ENCODE results near the gene TYW3.
"Not testable (repeated sequence)": the region's sequence is repeated elsewhere in the genome, so short reads cannot be mapped to it uniquely, and the experiment has no call there.

The TYW3 gene

DNA sequence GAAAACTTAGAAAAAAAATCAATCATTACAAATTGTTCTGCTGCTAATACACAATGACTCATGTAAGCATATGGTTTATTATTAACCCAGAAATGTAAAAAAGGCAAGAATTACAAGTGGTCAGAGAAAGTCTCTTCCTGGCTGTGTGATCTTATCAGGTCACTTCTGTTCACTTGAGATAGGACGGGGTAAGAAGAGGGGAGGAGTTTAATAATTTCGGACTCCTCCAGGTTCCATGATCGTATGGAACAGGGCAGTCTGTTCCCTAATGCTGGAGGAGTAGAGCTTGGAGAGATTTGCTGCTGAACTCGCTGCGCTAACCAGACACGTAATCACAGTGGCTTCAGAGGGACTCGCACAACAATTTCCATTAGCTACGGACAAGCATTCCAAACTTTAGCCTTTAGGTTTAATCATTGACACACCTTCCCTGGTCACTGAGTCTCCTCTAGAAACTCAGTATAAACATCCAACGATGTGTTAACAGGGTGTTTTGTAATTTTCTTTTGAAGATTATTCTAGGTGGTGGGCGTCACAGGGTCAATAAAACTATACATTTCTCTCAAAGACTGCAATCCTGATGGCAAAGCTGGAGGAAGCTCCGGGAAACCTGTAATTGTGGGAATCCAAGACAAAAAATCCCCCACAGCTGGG is 1.4 kb upstream of the TYW3 start:
- peak; percentile 13 for DNase-seq (ENCODE audit: low spot score)

DNA sequence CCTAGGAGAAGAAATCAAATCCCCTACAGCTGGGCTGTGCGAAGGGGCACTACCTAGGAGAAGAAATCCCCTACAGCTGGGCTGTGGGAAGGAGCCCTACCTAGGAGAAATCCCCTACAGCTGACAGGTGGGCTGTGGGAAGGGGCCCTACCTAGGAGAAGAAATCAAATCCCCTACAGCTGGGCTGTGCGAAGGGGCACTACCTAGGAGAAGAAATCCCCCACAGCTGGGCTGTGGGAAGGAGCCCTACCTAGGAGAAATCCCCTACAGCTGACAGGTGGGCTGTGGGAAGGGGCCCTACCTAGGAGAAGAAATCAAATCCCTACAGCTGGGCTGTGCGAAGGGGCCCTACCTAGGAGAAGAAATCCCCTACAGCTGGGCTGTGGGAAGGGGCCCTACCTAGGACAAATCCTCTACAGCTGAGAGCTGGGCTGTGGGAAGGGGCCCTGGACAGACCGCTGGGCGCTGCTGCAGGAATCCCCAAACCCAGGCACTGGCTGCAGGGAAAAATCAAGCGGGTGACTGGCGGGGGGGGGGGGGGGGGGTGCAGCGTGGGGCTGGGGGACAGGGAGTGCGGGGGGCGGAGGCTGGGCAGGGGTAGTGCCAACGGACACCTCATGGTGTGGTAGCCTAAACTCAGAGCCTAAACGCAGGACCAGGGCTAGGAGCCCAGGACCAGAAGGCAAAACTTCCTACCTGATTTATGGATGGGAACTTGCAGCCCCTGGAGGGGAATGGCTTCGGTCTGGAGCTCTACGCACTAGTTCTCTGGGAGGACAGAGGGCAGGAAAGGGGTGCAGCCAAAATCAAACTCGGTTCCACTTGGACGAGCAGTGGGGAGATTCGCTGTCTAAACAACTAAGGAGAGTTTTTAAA is 643 bp upstream of the TYW3 start:
- not testable (repeated sequence) for DNase-seq (ENCODE audit: low spot score)

DNA sequence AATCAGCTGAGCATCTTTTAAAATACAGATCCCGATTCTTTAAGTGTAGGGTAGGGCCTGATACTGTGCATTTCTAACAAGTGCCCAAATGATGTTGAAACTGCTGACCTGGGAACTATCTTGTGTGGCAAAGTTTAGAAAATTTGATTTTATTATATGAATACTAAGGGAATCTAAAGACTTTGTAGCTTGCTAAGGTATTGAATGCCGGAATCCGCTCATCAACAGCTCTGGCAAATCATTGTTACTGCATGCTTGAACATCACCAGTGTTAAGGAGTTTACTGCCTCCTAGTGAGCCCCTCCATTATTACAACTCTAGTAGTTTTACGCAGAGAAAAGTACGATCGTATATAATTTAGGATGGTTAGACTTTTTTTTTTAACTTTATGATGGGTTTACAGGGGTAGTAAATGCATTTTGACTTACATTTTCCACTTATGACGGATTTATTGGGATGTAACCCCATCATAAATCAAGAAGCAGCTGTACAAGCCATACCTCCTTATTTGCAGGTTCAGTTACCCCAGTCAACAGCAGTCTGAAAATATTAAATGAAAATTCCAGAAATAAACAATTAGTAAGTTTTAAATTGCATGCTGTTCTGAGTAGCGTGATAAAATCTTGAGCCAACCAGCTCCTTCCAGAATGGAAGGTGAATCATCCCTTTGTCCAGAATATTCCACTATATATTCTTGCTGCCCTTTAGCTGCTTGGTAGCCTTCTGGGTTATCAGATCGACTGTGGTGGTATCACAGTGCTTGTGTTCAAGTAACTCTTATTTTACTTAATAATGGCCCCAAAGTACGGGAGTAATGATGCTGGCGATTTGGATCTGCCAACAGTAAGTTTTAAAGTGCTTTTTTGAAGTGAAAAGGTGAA is 892 bp downstream of the TYW3 start:
- DNase-seq (ENCODE audit: low spot score) = peak; percentile 84

DNA sequence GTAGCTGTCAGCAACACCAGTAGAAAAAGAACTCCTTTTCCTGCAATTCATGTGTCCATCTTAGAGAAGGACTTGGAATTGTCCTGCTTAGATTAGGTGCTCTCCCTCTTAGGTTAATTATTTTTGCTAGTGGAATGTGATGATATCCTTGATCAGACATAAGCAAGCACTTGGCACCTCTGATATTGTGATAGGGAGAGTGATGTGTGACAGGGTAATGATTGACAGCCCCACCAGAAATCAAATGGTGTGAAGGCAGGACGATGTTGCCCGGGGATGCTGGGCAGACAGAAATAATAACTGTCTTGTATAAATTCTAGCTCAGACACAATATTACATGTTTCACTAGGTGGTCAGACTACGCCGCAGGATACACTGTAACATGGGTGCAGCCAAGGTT is 4.4 kb downstream of the TYW3 start:
- no peak for DNase-seq (ENCODE audit: low spot score)

DNA sequence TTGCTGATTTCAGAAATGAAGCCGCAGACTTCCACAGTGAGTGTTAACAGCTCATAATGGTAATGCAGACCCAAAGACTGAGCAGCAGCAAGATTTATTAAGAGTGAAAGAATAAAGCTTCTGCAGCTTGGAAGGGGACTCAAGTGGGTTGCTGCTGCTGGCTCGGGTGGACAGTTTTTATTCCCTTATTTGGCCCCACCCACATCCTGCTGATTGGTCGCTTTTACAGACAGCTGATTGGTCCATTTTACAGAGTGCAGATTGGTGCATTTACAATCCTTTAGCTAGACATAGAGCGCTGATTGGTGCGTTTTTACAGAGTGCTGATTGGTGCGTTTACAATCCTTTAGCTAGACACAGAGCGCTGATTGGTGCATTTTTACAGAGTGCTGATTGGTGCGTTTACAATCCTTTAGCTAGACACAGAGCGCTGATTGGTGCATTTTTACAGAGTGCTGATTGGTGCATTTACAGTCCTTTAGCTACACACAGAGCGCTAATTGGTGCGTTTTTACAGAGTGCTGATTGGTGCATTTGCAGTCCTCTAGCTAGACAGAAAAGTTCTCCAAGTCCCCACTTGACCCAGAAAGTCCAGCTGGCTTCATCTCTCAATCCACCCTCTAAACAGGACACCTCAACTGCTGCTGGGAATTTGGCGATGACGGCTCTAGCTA is 7.5 kb downstream of the TYW3 start:
- not testable (repeated sequence) for DNase-seq (ENCODE audit: low spot score)

GRCh38 chr1:74745247-74745646 is 12.3 kb downstream of the TYW3 start:
- DNase-seq (ENCODE audit: low spot score) = not testable (repeated sequence)

DNA sequence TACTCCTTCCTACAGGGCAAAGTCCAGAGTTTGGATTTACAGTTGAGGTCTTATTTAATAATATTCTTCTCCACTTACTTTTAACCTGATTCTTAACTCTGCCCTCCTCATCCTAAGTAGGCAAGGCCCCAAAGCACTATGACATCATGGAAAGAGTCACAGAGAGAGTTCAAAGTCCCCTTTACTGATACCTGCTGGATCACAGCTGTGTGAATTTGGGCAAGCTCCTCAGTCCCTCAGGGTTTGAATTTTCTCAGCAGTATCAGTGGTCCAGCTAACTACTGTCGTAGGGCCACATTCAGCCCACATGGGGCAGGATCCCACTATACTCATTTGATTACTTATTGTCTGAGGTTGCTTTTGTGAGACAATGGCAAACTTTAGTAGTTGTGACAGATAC is 16.0 kb downstream of the TYW3 start:
- DNase-seq (ENCODE audit: low spot score) = no peak

- DNase-seq (ENCODE audit: low spot score) = no peak
Observed at GRCh38 chr1:74753104-74753503, 20.2 kb downstream of the TYW3 start.

DNA sequence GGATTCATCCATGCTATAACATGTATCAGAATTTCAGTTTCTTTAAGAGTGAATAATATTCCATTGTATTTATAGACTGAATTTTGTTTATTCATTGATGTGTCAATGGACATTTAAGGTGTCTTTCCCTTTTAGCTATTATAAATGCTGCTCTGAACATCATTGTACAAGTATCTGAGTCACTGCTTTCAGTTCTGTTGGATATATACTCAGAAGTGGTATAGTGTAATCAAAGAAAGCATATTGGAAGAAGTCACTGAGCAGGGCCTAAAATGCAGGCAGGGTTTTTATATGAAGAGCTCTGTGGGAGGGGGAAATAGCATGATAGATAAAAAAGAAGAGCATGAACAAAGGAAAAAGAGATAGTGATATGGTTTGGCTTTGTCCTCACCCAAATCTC is 22.5 kb downstream of the TYW3 start:
- DNase-seq (ENCODE audit: low spot score) = no peak

DNA sequence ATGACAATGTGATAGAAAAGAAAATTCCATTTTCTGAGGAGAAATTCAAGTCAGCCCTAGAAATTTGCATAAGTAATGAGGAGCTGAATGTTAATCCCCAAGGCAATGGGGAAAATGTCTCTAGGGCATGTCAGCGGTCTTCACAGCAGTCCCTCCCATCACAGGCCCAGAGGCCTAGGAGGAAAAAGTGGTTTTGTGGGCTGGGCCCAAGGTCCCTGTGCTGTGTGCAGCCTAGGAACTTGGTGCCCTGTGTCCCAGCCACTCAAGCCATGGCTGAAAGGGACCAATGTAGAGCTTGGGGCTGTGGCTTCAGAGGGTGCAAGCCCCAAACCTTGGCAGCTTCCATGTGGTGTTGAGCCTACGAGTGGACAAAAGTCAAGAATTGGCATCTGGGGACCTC is 23.7 kb downstream of the TYW3 start:
- DNase-seq (ENCODE audit: low spot score) = not testable (repeated sequence)

- DNase-seq (ENCODE audit: low spot score) = no peak
Observed at GRCh38 chr1:74763807-74764206, 30.9 kb downstream of the TYW3 start.

GRCh38 chr1:74766579-74766978 is 33.6 kb downstream of the TYW3 start:
- DNase-seq (ENCODE audit: low spot score) = no peak

- no peak for DNase-seq (ENCODE audit: low spot score)
Observed at GRCh38 chr1:74767490-74767889, 34.5 kb downstream of the TYW3 start.

DNA sequence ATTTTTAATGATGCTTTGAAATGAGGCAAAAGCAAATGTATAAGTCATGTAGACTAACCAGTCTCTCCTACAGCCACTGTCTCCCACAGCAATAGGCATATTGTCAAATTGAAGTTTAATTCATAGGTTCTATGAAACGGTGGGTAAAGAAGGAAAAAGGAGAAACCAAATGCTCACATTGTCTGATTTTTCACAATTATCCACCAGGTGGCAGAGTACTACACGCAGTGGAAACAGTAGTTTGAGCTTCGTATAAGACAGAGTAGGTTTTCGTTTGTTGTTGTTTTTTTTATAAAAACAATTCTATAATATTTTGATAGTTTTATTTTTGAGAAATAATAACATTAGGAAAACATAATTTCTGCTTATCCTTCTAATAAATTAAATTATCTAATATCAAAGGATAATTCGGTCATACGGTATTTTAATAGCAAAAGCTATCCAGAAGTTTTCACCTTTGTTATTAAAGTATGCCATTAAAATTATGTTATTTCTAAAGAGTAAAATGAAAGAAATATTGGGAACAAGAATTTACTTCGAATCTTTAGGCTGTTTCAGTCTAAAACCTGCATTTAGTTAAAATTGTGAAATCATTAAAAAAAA is 39.1 kb downstream of the TYW3 start:
- DNase-seq (ENCODE audit: low spot score) = peak; percentile 75

DNA sequence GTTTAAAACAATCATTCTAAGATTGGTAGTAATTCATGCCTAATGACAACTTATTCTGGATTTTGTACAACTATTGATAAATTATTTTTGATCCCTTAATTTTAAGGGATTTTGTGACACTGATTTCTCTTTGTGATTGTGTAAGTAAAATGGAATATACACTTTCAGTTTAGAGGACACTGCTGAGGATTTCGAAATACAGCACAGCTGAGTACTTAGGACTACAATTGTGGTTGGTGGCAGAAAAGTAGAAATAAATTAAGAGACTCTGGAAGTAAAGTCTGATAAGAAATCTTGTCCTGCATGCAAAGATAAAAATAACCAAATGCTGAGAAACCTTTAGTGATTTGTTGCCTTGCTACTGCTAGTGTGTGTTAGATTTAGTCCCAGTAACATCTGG is 40.0 kb downstream of the TYW3 start:
- no peak for DNase-seq (ENCODE audit: low spot score)

DNA sequence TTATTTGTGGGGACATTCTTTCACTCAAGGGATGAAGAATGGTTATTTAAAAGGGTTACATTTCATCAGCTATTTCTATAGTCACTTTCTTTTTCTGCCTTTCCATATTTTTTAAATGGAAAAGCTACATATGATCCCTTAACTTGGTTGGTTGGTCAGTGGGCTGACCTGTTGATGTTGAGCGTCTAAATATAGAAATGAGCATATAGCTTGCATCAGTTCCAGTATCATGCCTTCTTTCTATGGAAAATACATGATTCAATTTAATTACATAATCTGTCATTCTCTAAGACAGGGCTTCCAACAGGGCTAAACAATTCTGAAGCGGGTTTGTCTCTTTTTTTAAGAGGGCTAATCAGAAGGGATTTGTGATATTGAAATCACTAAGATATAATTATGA is 40.6 kb downstream of the TYW3 start:
- no peak for DNase-seq (ENCODE audit: low spot score)

- no peak for DNase-seq (ENCODE audit: low spot score)
Observed at GRCh38 chr1:74775735-74776134, 42.8 kb downstream of the TYW3 start.

DNA sequence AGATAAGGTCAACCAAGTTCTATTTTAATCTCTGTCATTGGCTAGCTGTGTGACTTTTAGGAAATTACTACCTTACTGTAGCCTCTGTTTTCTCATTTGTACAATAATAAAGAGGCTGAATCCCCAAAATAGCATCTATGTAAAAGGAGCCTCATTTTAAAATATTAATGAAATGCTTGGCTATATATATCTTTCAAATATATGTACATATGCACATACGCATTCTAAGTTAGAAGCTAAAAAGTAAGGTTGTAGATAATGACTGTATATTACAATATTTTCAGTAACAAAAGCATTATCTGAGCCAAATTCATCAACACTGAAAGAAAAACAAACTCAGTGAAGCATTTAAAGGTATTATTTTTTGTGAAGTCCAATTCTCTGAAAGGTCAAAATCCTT is 44.6 kb downstream of the TYW3 start:
- no peak for DNase-seq (ENCODE audit: low spot score)

GRCh38 chr1:74779750-74780149 is 46.8 kb downstream of the TYW3 start:
- DNase-seq (ENCODE audit: low spot score) = no peak

DNA sequence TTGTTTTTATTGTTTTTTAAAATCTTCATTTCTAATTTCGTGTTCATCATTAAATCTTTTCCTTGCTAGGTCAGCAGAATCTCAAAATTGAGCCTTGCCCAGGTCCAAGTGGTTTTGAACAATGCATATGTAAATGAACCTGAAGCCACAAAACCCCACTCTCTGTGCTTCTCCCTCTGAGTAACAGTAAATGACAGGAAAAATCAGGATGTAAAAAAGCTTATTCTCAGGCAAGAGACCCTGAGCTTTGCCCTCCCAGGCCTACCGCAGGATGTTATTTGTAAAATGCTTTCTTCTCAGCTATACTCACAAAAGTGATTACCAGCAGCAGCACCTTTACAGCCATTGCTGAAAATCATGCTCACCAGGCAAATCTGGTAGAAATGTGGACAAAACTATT is 47.6 kb downstream of the TYW3 start:
- no peak for DNase-seq (ENCODE audit: low spot score)

DNA sequence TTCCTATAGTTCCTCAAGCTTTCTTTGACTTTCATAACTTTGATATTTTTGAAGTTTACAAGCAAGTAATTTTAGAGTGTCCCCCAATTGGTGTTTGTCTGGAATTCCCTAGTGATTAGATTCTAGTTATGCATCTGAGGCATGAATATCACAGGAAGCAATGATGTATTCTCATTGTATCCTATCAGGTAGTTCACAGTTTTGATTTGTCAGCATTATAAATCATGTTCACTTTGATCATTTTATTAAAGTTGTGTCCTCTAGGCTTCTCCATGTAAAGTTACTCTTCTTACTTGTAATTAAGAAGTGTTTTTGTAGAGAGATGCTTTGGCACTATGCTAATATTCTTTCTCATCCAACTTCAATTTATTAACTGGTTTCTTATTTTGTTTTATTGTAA is 53.0 kb downstream of the TYW3 start:
- DNase-seq (ENCODE audit: low spot score) = no peak

GRCh38 chr1:74790453-74790852 is 57.5 kb downstream of the TYW3 start:
- no peak for DNase-seq (ENCODE audit: low spot score)
